HCT116 (cell line): Measurements from ENCODE around the gene UMODL1. TPM values are rescaled to one million over a fixed set of nuclear protein-coding genes. Genes with fewer than 3 reads are reported as not detected.

Source experiments
- ATAC-seq: fragments of 200-7000 bp; cut with Tn5 transposase; 2 replicates; pipeline ENCODE4 v1.9.1; 2020; ENCODE audit warnings: mild to moderate bottlenecking, moderate library complexity
- BruUV-seq: library from RNA; stranded (reverse); fragments of 400-500 nt; replicated peaks from 2 replicates; lab custom pipeline; 2021; lab: Mats Ljungman, UMichigan
- CTCF ChIA-PET: fragments of 300-600 bp; sonication (Branson Sonifier 250); formaldehyde crosslinking; loops from one replicate; lab custom pipeline; 2021; ENCODE audit warnings: antibody characterized with exemption; lab: Charles Lee
- POLR2A ChIA-PET: fragments of 300-600, 350-600 bp; sonication (Branson Sonifier 250); formaldehyde crosslinking; loops from one replicate; lab custom pipeline; 2021; ENCODE audit warnings: antibody characterized with exemption; lab: Charles Lee
- RAD21 ChIA-PET, 2 experiments: fragments of 300-600 bp; sonication (Branson Sonifier 250); formaldehyde crosslinking; loops; one replicate each; lab custom pipeline; 2023; ENCODE audit warnings: low total read pairs in 2 of 2; ENCODE audit not compliant: uncharacterized antibody in 2 of 2, unreplicated experiment in 2 of 2, low non-redundant PET in 1 of 2; lab: Charles Lee
- DNase-seq: peaks from one replicate; pipeline ENCODE4 v3.0.0-alpha.2; 2010; ENCODE audit warnings: low read depth, low spot score
- H2AFZ ChIP-seq: fragments of 200-600 bp; shearing (Covaris generic), sonication (generic); 2 replicates; pipeline ENCODE4 v1.6.1; 2017; ENCODE audit warnings: low read depth, mixed run types, mixed read lengths, antibody characterized with exemption, low read length; ENCODE audit not compliant: poor library complexity, severe bottlenecking
- H3K27ac ChIP-seq: 2 replicates; pipeline ENCODE4 v1.5.1; 2012; ENCODE audit warnings: low read depth, low read length
- H3K27me3 ChIP-seq: fragments of 200-600 bp; sonication (generic); 2 replicates; pipeline ENCODE4 v1.6.1; 2016; ENCODE audit warnings: mixed run types, low read length, mixed read lengths; ENCODE audit not compliant: insufficient read depth
- H3K36me3 ChIP-seq, 2 experiments: fragments of 200-500 bp in 1 of 2; fragments of 200-600 bp in 1 of 2; sonication (Bioruptor generic) in 1 of 2; sonication (generic) in 1 of 2; 2 replicates each; pipeline versions ENCODE4 v1.5.1 to v1.6.1; 2014 to 2016; ENCODE audit warnings: low read length in 2 of 2, inconsistent platforms in 1 of 2, mixed read lengths in 1 of 2, mixed run types in 1 of 2; ENCODE audit not compliant: insufficient read depth in 2 of 2, control insufficient read depth in 1 of 2
- H3K4me1 ChIP-seq, 2 experiments: fragments of 200-600 bp in 1 of 2; sonication (generic) in 1 of 2; 2 replicates each; pipeline versions ENCODE4 v1.5.1 to v1.6.1; 2012 to 2017; ENCODE audit warnings: low read length in 2 of 2, inconsistent platforms in 1 of 2, mild to moderate bottlenecking in 1 of 2, mixed read lengths in 1 of 2, mixed run types in 1 of 2, moderate library complexity in 1 of 2; ENCODE audit not compliant: insufficient read depth in 2 of 2, control insufficient read depth in 1 of 2
- H3K4me2 ChIP-seq: fragments of 200-600 bp; sonication (generic); 2 replicates; pipeline ENCODE4 v1.6.1; 2017; ENCODE audit warnings: mixed run types, low read length, mixed read lengths
- H3K4me3 ChIP-seq, 2 experiments: fragments of 200-600 bp in 1 of 2; sonication (generic) in 1 of 2; replicated peaks in 1 of 2; 2 replicates each; pipeline ENCODE4 v1.5.1; 2011 to 2016; ENCODE audit warnings: low read length in 2 of 2, control low read depth in 1 of 2, low read depth in 1 of 2, mild to moderate bottlenecking in 1 of 2, mixed read lengths in 1 of 2, mixed run types in 1 of 2
- H3K79me2 ChIP-seq: fragments of 200-600 bp; sonication (generic); 2 replicates; pipeline ENCODE4 v1.6.1; 2017; ENCODE audit warnings: mild to moderate bottlenecking, mixed run types, low read length, moderate library complexity, mixed read lengths; ENCODE audit not compliant: insufficient read depth
- H3K9ac ChIP-seq: fragments of 200-600 bp; sonication (generic); 2 replicates; pipeline ENCODE4 v1.6.1; 2016; ENCODE audit warnings: low read length, mixed read lengths
- H3K9me2 ChIP-seq: fragments of 200-600 bp; sonication (generic), shearing (Covaris generic); 2 replicates; pipeline ENCODE4 v1.6.1; 2017; ENCODE audit warnings: mixed run types, mild to moderate bottlenecking, moderate library complexity; ENCODE audit not compliant: insufficient read depth
- H3K9me3 ChIP-seq, 2 experiments: fragments of 200-500 bp in 1 of 2; fragments of 200-600 bp in 1 of 2; sonication (Bioruptor generic) in 1 of 2; sonication (generic) in 1 of 2; 2 replicates each; pipeline ENCODE4 v1.6.1; 2014 to 2017; ENCODE audit warnings: low read length in 2 of 2, mixed read lengths in 2 of 2, inconsistent platforms in 1 of 2, low read depth in 1 of 2, mild to moderate bottlenecking in 1 of 2, mixed run types in 1 of 2, moderate library complexity in 1 of 2; ENCODE audit not compliant: control insufficient read depth in 1 of 2, insufficient read depth in 1 of 2
- H4K20me1 ChIP-seq: fragments of 200-600 bp; sonication (generic), shearing (Covaris generic); 2 replicates; pipeline ENCODE4 v1.6.1; 2017; ENCODE audit warnings: mixed run types, mild to moderate bottlenecking, moderate library complexity; ENCODE audit not compliant: insufficient read depth
- CBX3 ChIP-seq: IDR thresholded peaks from 2 replicates; pipeline ENCODE4 v1.6.1; 2012; ENCODE audit warnings: low read depth
- CEBPB ChIP-seq: IDR thresholded peaks from 2 replicates; pipeline ENCODE4 v1.6.1; 2012; ENCODE audit warnings: low read depth
- POLR2A ChIP-seq: IDR thresholded peaks from 2 replicates; pipeline ENCODE4 v1.7.0; 2011; ENCODE audit warnings: borderline replicate concordance; ENCODE audit not compliant: insufficient read depth, insufficient read length; ENCODE audit errors: extremely low read depth
- RAD21 ChIP-seq: IDR thresholded peaks from 2 replicates; pipeline ENCODE4 v1.6.1; 2012; ENCODE audit warnings: low read depth, mild to moderate bottlenecking
- SIN3A ChIP-seq: IDR thresholded peaks from 2 replicates; pipeline ENCODE4 v1.6.1; 2012; ENCODE audit warnings: low read depth
- SP1 ChIP-seq: IDR thresholded peaks from 2 replicates; pipeline ENCODE4 v1.6.1; 2012; ENCODE audit warnings: low read depth
- SRF ChIP-seq: IDR thresholded peaks from 2 replicates; pipeline ENCODE4 v1.6.1; 2012; ENCODE audit warnings: low read depth
- intact Hi-C: fragments of 100-400 bp; cut with micrococcal nuclease; formaldehyde crosslinking; loops from 2 replicates; pipeline ENCODE4 v1.10.0; 2022
- total RNA-seq: library from RNA; stranded (reverse); gene quantifications from one replicate; pipeline ENCODE4 v1.2.1, GENCODE V29; 2021; ENCODE audit not compliant: unreplicated experiment
- TF ChIP-seq, protein P1 (sequence below): IDR thresholded peaks from 2 replicates; pipeline ENCODE4 v1.6.1; 2012; ENCODE audit warnings: low read depth
- TF ChIP-seq, protein P2 (sequence below): IDR thresholded peaks from 2 replicates; pipeline ENCODE4 v1.6.1; 2012
- TF ChIP-seq, protein P3 (sequence below): IDR thresholded peaks from 2 replicates; pipeline ENCODE4 v1.6.1; 2011; ENCODE audit warnings: mild to moderate bottlenecking, low read length, moderate library complexity; ENCODE audit not compliant: insufficient replicate concordance; ENCODE audit errors: extremely low read depth
- TF ChIP-seq, protein P4 (sequence below), 3 experiments: fragments of 200-600 bp in 1 of 3; sonication (generic) in 1 of 3; IDR thresholded peaks in 2 of 3; conservative IDR thresholded peaks in 1 of 3; 2 replicates each; pipeline ENCODE4 v1.5.1; 2012 to 2017; ENCODE audit warnings: low read depth in 2 of 3, low read length in 2 of 3, antibody characterized with exemption in 1 of 3, borderline replicate concordance in 1 of 3, control low read depth in 1 of 3, mild to moderate bottlenecking in 1 of 3, mixed read lengths in 1 of 3, mixed run types in 1 of 3, moderate library complexity in 1 of 3; ENCODE audit not compliant: insufficient read depth in 1 of 3

Gene UMODL1
- total RNA-seq, 1 experiment from 2014 or later, result not detected

DNA sequence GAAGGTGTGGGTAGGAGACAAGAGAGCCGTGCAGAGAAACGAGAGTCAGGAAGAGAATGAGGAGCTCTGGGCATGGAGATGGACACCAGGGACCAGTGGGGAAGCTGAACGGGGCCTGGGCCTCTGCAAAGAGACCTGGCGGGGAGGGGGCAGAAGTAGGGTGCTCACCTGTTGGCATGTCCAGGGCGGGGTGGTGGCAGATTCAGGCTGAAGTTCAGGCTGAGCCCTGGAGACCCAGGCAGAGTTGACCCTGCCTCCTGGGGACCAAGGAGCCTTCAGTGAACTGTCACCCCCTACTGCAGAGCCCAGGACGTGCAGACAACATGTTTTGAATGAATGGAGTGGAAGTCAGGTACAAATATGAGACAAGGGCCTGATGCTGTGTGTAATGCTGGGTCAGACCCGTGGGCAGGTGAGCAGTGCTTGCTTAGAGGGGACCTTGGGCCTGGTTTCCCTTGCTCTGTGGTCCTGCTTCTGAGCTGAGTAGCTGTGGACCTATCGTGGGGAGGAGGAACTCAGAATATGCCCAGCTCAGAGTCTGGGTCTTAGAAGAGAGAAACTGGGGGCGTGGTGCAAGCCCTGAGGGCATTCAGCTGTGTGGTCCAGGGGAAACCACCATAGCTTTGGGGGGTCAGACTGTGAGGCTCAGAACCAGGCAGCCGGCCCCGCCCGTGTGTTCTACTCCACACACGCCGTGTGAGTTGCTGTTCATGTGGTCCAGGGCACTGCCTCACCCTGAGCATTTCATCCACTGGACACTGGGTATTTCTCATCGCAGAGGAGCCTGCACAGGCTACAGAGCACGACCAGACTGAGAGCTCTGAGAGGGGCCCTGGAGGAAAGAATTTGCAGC lies 21.3 kb upstream of the UMODL1 start:
- Histone ChIP-seq H3K4me3 (no peak overlapping the region), H3K79me2 (no peaks in the 10 kb centered on the region), H3K9me2 (no peaks in the 10 kb centered on the region), H2AFZ (no peak overlapping the region), H3K4me2 (no peak overlapping the region), H3K9me3 (no peaks in the 10 kb centered on the region), H3K27ac (no peak overlapping the region), H3K27me3 (peaks cover 2% of the 10 kb centered on the region; the same call in 1 of the 2 replicates), H3K9ac (no peak overlapping the region), H3K4me1 (no peaks in the 10 kb centered on the region), H3K36me3 (no peaks in the 10 kb centered on the region), H4K20me1 (no peaks in the 10 kb centered on the region)
- no peak for TF ChIP-seq CEBPB
- TF ChIP-seq, protein P1, sequence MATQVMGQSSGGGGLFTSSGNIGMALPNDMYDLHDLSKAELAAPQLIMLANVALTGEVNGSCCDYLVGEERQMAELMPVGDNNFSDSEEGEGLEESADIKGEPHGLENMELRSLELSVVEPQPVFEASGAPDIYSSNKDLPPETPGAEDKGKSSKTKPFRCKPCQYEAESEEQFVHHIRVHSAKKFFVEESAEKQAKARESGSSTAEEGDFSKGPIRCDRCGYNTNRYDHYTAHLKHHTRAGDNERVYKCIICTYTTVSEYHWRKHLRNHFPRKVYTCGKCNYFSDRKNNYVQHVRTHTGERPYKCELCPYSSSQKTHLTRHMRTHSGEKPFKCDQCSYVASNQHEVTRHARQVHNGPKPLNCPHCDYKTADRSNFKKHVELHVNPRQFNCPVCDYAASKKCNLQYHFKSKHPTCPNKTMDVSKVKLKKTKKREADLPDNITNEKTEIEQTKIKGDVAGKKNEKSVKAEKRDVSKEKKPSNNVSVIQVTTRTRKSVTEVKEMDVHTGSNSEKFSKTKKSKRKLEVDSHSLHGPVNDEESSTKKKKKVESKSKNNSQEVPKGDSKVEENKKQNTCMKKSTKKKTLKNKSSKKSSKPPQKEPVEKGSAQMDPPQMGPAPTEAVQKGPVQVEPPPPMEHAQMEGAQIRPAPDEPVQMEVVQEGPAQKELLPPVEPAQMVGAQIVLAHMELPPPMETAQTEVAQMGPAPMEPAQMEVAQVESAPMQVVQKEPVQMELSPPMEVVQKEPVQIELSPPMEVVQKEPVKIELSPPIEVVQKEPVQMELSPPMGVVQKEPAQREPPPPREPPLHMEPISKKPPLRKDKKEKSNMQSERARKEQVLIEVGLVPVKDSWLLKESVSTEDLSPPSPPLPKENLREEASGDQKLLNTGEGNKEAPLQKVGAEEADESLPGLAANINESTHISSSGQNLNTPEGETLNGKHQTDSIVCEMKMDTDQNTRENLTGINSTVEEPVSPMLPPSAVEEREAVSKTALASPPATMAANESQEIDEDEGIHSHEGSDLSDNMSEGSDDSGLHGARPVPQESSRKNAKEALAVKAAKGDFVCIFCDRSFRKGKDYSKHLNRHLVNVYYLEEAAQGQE, result no peak
- ATAC-seq (no peak), DNase-seq (no peak)
- ChIA-PET RAD21 (no interaction called here), CTCF (no interaction called here), POLR2A (no interaction called here)
- BruUV-seq, result no TSS peak
- intact Hi-C loops, result no loop called here

DNA sequence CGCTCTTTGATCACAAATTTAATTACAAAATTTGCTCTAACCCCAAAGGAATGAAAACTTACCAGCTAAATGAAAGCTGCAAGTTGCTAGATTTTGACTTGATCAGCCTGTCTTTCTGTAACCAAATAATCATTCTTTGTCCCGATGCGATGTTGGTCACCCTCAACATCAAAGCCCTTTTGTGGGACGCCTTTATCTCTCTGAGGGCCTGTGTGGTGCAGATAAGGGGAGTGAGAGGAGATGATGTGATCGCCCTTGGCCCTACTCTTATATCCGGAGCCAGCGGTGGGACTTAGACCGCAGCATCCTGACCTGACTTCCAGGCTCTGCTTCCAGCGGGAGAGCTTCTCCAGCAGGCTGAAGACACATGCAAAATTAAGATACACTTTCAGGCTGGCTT lies 19.3 kb upstream of the UMODL1 start:
- ChIA-PET CTCF (no interaction called here), RAD21 (no interaction called here), POLR2A (no interaction called here)
- no peaks in the 10 kb centered on the region for H3K9me3 ChIP-seq
- H3K9me2 ChIP-seq, result no peaks in the 10 kb centered on the region
- peaks cover 2% of the 10 kb centered on the region; the same call in 1 of the 2 replicates for H3K27me3 ChIP-seq
- H3K4me2 ChIP-seq, result no peak overlapping the region
- no peak overlapping the region for H3K9ac ChIP-seq
- intact Hi-C loops, result no loop called here
- no peaks in the 10 kb centered on the region for H4K20me1 ChIP-seq
- DNase-seq (no peak), ATAC-seq (no peak)
- H3K27ac ChIP-seq, result no peak overlapping the region
- no peaks in the 10 kb centered on the region for H3K79me2 ChIP-seq
- no peaks in the 10 kb centered on the region for H3K36me3 ChIP-seq
- BruUV-seq, result no TSS peak
- H3K4me3 ChIP-seq, result no peak overlapping the region
- no peak overlapping the region for H2AFZ ChIP-seq
- no peaks in the 10 kb centered on the region; a peak in 1 of 4 replicates for H3K4me1 ChIP-seq
- TF ChIP-seq SP1 (no peak), CBX3 (no peak), SRF (no peak), POLR2A (no peak), RAD21 (no peak), CEBPB (no peak), SIN3A (no peak)
- TF ChIP-seq, protein P2, sequence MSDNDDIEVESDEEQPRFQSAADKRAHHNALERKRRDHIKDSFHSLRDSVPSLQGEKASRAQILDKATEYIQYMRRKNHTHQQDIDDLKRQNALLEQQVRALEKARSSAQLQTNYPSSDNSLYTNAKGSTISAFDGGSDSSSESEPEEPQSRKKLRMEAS, result no peak
- TF ChIP-seq, protein P3, sequence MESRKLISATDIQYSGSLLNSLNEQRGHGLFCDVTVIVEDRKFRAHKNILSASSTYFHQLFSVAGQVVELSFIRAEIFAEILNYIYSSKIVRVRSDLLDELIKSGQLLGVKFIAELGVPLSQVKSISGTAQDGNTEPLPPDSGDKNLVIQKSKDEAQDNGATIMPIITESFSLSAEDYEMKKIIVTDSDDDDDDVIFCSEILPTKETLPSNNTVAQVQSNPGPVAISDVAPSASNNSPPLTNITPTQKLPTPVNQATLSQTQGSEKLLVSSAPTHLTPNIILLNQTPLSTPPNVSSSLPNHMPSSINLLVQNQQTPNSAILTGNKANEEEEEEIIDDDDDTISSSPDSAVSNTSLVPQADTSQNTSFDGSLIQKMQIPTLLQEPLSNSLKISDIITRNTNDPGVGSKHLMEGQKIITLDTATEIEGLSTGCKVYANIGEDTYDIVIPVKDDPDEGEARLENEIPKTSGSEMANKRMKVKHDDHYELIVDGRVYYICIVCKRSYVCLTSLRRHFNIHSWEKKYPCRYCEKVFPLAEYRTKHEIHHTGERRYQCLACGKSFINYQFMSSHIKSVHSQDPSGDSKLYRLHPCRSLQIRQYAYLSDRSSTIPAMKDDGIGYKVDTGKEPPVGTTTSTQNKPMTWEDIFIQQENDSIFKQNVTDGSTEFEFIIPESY, result no peak
- TF ChIP-seq, protein P4, sequence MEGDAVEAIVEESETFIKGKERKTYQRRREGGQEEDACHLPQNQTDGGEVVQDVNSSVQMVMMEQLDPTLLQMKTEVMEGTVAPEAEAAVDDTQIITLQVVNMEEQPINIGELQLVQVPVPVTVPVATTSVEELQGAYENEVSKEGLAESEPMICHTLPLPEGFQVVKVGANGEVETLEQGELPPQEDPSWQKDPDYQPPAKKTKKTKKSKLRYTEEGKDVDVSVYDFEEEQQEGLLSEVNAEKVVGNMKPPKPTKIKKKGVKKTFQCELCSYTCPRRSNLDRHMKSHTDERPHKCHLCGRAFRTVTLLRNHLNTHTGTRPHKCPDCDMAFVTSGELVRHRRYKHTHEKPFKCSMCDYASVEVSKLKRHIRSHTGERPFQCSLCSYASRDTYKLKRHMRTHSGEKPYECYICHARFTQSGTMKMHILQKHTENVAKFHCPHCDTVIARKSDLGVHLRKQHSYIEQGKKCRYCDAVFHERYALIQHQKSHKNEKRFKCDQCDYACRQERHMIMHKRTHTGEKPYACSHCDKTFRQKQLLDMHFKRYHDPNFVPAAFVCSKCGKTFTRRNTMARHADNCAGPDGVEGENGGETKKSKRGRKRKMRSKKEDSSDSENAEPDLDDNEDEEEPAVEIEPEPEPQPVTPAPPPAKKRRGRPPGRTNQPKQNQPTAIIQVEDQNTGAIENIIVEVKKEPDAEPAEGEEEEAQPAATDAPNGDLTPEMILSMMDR (IDR thresholded peaks at IDR 0.05 in 2 of 3, conservative IDR thresholded peaks at IDR 0.05 in 1 of 3; ENCODE audit: borderline replicate concordance in 1 of 3, insufficient read depth in 1 of 3, low read depth in 2 of 3, low read length in 2 of 3), result no peak
